HG03439 (cell line): Measurements from ENCODE around the gene KRT76.

Source experiments
- ATAC-seq: cut with Tn5 transposase; IDR thresholded peaks from one replicate; pipeline ENCODE4 v1.9.1; 2021; ENCODE audit warnings: mild to moderate bottlenecking, moderate library complexity; ENCODE audit not compliant: unreplicated experiment

The KRT76 gene

DNA sequence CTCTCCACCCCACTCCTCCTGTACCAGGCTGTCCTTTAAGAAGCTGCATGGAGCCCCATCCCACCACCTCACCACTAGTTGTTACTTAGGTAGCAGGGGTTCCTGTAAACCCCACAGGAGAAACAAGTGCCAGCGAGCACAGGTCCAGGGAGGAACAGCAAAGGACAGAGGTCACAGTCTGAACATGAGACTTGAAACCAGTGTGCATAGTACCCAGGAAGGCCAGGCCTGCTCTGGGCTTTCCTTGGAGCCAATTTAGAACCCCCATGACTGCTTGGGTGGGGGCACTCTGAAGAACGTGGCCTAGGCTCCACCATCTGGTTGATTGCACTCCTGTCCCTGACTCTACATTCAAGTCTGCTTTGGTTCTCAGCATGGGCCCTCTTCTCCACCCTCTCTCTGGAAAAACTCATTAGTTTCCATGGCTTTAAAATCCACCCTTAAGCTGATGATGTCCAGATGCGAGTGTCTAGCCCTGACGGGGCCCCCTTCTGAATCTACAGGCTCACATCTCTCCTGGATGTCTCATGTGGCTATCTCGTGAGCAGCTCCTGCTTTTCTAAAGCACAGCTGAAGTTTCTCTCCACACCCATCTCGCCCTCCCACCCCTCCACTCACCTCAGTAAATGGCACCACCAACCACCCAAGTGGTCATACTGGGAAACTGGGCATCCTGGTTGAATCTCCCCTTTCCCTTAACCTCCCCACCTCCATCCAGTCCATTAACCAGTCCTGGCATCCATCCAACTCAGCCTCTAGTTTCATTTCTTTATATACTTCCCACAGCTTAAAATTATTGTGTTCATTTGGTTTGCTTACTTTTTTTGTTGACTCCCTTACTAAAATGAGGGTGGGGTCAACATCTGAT is 10.4 kb upstream of the KRT76 start:
- ATAC-seq, result no peak

- no peak for ATAC-seq
Observed at GRCh38 chr12:52784909-52785308, 7.8 kb upstream of the KRT76 start.

DNA sequence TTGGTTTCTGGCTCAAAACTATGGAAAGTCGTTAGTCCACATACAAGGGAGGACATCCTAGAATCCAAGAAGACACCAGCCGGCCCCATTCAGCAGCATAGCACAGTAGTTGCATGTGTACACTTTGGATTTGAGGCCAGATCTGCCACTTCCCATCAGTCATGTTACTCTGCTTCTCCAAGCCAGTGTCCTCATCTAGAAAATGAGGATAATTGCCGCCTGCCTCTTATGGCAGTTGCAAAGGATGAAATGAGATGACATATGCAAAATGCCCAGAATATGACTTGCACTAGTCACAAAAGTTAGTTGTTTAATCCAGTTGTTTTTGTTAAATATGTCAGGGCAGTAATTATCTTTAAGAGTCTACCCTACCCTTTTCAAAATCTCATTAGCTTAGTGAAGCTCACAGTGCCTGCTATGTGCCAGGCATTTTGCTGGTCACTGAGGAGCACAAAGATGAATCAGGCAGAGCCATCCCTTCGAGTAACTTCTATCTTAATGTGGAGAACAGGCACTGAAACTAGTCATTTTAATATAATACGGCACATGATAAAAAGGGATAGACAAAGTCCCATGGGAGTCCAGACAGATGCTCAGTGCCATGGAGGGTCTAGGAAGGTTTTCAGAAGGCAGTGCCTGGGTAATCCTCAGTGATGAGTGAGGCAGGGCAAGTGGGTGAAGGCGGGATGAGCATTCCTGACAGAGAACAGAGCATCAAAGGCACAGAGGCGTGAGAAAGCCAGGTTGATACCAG is 6.6 kb upstream of the KRT76 start:
- ATAC-seq, result no peak

DNA sequence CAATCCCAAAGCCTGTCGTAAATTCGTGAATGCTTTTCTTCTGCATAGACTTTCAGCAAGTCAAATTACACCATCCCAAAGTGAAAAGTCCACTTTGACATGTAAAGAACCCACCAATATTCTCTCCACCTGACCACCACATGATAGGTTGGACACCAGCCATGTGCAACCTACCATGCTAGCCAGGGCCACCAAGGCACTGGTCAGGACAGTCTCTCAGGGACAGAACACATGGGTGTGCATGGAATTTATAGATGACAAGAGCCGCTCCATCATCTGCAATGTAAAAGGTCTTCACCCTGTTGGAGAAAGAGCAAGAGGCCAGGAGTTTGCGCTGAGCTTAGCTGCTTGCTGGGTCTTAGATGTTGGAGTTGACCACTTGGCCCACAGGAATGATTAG is 5.4 kb upstream of the KRT76 start:
- no peak for ATAC-seq

GRCh38 chr12:52781399-52782082 is 4.4 kb upstream of the KRT76 start:
- ATAC-seq, result no peak

- ATAC-seq, result no peak
Observed at GRCh38 chr12:52779914-52780313, 2.8 kb upstream of the KRT76 start.

DNA sequence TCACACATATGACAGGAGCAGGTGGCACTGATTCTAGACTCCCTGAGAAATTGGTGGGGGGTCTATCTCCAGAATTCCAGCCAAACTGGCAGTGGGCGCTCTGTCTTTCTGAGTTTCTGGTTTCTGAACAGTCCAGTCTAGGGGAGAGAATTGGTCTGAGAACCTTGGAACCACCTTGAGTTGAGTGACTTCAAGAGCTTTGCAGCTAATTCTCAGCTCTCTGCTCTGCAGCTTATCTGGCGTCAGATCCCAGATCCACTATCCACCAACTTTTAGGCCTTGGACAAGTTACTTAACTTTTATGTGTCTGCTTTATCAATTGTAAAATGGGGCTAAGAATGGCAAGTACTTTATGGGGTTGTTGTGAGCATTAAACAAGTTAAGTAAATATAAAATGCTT is 1.7 kb upstream of the KRT76 start:
- ATAC-seq, result no peak

DNA sequence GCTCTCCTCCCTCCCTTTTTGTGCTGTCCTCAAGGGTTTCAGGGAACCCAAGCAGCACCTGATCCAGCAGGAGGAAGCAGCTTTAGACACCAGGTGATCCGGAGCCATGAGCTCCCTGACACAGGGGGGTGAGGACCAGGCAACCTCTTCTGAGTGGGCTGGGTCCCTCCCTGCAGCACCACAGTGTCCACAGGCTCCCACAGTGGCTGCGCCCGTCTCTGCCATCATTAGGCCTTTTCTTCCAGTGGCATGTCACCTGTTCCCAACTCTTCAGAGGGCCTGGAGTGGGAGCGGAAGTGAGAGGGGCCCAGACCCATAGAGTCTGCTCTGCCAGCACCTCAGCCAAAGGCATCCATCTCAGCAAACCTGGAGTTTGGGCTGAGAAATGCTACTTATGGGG is 421 bp upstream of the KRT76 start:
- no peak for ATAC-seq

DNA sequence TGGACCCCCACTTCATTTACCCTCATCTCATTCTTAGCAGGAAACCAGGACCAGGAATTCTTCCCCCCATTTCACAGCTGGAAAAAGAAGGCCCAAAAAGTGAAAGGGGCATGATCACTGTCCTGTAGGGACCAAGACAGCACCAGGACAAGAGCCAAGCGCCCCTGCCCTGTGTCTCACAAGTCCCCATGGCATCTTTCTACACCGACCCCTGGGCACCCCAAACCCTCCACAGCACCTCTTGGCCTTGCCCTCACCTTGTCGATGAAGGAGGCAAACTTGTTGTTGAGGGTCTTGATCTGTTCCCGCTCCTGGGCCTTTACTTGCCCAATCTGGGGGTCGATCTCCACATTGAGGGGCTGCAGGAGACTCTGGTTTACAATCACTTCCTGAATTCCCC is 710 bp downstream of the KRT76 start:
- ATAC-seq, result no peak

GRCh38 chr12:52774629-52775250 is 2.4 kb downstream of the KRT76 start:
- no peak for ATAC-seq

DNA sequence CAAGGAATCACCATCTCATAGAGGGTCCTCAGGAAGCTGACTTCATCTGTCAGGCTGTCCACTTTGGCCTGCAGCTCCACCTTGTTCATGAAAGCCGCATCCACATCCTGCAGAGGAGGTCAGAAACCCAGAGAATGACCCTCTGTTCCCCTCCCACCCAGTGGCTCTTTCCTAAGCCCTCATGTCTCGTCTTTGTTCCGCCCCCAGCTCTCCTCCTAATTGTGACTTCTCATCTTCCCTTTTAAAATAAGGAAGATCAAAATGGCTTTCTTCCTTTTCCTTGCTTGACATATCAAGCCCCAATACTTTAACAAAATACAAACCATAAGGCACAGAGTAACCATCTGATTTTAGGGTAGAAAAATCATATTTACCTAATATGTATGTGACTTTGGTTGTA is 4.4 kb downstream of the KRT76 start:
- ATAC-seq, result no peak

- no peak for ATAC-seq
Observed at GRCh38 chr12:52772188-52772587, 5.0 kb downstream of the KRT76 start.

GRCh38 chr12:52771505-52771904 is 5.6 kb downstream of the KRT76 start:
- ATAC-seq, result no peak

- no peak for ATAC-seq
Observed at GRCh38 chr12:52771088-52771487, 6.1 kb downstream of the KRT76 start.

DNA sequence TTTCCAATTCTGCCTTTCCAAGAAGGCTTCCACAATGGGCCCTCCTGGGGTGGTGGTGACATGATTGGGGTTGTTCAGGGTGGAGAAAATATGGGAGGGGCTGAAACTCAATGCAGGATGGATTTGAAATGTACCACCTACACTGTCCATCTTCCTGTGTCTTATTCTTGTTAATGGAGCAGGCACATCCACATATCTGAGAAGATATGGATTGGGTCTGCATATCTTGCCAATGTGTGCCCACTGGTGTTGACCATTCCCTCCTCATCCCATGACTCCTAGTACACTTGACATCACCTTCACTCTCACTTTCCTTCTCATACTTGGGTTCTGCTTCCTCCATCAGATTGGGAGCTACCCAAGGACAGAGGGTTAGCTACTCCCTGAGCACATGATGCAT is 7.2 kb downstream of the KRT76 start:
- no peak for ATAC-seq

GRCh38 chr12:52769354-52769753 is 7.8 kb downstream of the KRT76 start:
- ATAC-seq, result no peak

DNA sequence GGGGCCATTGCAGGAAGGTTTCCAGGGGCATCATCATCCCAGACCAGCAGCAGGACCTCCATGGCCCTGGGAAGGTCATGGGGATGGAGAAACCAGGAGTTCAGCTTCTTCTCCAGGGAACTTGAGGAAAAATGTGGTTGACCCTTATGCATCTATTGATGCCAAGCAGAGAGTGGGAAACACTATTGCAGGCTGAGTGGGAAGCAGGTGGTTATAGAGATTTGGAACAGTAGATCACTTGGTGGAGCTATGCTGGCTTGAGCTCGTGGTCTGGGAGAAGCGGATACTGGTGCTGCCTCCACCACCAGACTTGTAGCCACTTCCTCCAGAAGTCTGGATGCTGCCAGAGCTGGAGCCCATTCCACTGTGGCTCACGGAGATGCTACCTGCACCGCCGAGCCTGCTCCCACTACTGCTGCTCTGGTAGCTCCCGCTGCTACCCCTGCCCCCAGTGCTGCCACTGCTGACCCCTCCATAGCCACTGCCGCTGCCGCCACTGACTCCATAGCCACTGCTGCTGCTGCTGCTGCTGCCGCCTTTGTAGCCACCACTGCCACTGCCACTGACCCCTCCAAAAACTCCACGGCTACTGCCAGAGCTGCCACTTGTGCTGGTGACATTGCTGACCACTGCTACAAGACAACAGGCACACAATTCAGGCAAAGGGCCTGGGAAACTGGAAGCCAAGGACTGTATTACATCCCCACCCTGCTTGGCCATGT is 8.5 kb downstream of the KRT76 start:
- ATAC-seq, result no peak

DNA sequence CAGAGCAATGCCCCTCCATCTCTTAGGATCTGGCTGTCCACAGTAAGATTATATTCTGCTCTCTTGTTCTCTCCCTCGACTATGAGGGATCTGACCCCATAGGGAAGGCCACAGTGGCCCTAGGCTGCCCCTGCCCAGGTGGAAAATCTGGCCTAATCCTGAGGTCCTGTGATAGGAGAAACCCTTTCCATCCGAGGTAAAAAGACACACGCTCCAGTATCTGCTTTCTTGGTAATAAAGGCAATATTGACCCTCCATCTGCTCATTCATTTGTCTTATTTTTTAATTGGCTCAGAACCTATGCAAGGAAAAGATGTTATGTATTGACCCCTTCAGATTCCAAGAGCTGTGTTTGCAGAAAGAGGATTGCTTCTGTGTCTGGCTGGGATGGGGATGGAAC is 9.7 kb downstream of the KRT76 start:
- ATAC-seq, result no peak

- ATAC-seq, result no peak
Observed at GRCh38 chr12:52767020-52767379, 10.1 kb downstream of the KRT76 start.

DNA sequence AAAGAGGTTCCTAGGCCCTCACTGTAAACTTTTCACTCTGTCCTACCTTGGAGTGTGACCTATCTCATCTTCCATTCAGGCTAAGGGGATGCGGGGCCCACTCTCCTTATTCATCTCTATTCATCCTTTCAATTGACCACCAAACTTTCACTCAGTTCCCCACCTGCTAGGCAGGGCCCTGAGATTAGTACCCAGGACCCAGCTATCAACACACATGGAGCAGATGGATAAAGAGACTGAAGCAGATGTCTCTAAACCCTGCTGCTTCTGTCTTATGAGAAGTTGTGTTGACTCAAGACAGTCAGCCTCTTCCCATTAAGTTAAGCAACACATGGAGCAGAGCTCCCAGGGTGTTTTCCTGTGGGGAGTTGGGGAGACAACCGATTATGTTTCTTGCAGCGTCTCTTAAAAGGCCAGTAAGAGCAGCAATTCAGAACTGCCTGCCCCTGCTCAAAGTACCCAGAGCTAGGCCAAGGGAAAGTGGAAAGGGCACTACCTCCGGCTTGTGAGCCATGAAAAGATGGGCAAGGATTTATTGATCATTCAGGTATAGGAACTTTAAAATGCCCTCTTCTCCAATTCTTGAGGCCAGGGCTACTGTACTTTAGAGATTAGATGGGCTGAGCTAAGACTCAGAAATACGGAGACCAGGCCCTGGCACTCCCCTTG is 10.7 kb downstream of the KRT76 start:
- no peak for ATAC-seq
